Skeletal muscle cell (primary cell): ENCODE measurements around the gene DNAH14.
"Not testable (repeated sequence)": the region's sequence is repeated elsewhere in the genome, so short reads cannot be mapped to it uniquely, and the experiment has no call there.

Source experiments
- DNase-seq: peaks from one replicate; pipeline ENCODE4 v3.0.0-alpha.2; 2010; ENCODE audit warnings: low read depth
- H3K4me3 ChIP-seq: 2 replicates; pipeline ENCODE4 v1.5.1; 2011; ENCODE audit warnings: low read depth, mild to moderate bottlenecking, control low read depth, low read length, moderate library complexity

The DNAH14 gene

GRCh38 chr1:224981922-224982354, 52.5 kb downstream of the DNAH14 start:
- DNase-seq, H3K4me3 ChIP-seq: not testable (repeated sequence)

GRCh38 chr1:224988042-224988441, 58.6 kb downstream of the DNAH14 start:
- H3K4me3 ChIP-seq: no peak overlapping the region

GRCh38 chr1:224989615-224990014, 60.1 kb downstream of the DNAH14 start:
- H3K4me3 ChIP-seq: no peak overlapping the region
- no peak for DNase-seq

More at GRCh38 chr1:224988042-224988441, 58.6 kb downstream of the DNAH14 start:
- no peak for DNase-seq

- DNase-seq, H3K4me3 ChIP-seq: not testable (repeated sequence)
Measured at GRCh38 chr1:224991550-224991949, 62.1 kb downstream of the DNAH14 start.

- no peak for DNase-seq
- no peak overlapping the region for H3K4me3 ChIP-seq
Measured at GRCh38 chr1:224995602-224996001, 66.1 kb downstream of the DNAH14 start.

GRCh38 chr1:224996266-224996665, 66.8 kb downstream of the DNAH14 start:
- no peak overlapping the region for H3K4me3 ChIP-seq
- DNase-seq: no peak

GRCh38 chr1:224998185-224998584, 68.7 kb downstream of the DNAH14 start:
- no peak overlapping the region for H3K4me3 ChIP-seq
- no peak for DNase-seq

- no peak overlapping the region for H3K4me3 ChIP-seq
- DNase-seq: no peak
Measured at GRCh38 chr1:225004396-225004795, 74.9 kb downstream of the DNAH14 start.

GRCh38 chr1:225006352-225006751, 76.9 kb downstream of the DNAH14 start:
- not testable (repeated sequence) for DNase-seq, H3K4me3 ChIP-seq

- DNase-seq: not testable (repeated sequence)
Measured at GRCh38 chr1:225008050-225008449, 78.6 kb downstream of the DNAH14 start.

GRCh38 chr1:225021037-225021436, 91.6 kb downstream of the DNAH14 start:
- no peak for DNase-seq
- H3K4me3 ChIP-seq: no peak overlapping the region

More at GRCh38 chr1:225008050-225008449, 78.6 kb downstream of the DNAH14 start:
- not testable (repeated sequence) for H3K4me3 ChIP-seq

- DNase-seq: no peak
- H3K4me3 ChIP-seq: no peak overlapping the region
Measured at GRCh38 chr1:225026701-225027100, 97.2 kb downstream of the DNAH14 start.

GRCh38 chr1:225036441-225036840, 107.0 kb downstream of the DNAH14 start:
- not testable (repeated sequence) for DNase-seq, H3K4me3 ChIP-seq

GRCh38 chr1:225042263-225042662, 112.8 kb downstream of the DNAH14 start:
- no peak overlapping the region for H3K4me3 ChIP-seq
- no peak for DNase-seq

- H3K4me3 ChIP-seq: no peak overlapping the region
- DNase-seq: peak; percentile 35
Measured at GRCh38 chr1:225044258-225044657, 114.8 kb downstream of the DNAH14 start.

- DNase-seq: no peak
- no peak overlapping the region for H3K4me3 ChIP-seq
Measured at GRCh38 chr1:225049594-225049993, 120.1 kb downstream of the DNAH14 start.

GRCh38 chr1:225063722-225064121, 134.2 kb downstream of the DNAH14 start:
- DNase-seq: no peak
- no peak overlapping the region for H3K4me3 ChIP-seq

GRCh38 chr1:225070972-225071371, 141.5 kb downstream of the DNAH14 start:
- DNase-seq: no peak
- H3K4me3 ChIP-seq: no peak overlapping the region

GRCh38 chr1:225097175-225097574, 167.7 kb downstream of the DNAH14 start:
- DNase-seq: no peak
- no peak overlapping the region for H3K4me3 ChIP-seq

GRCh38 chr1:225111000-225111399, 181.5 kb downstream of the DNAH14 start:
- no peak overlapping the region for H3K4me3 ChIP-seq
- no peak for DNase-seq

- no peak for DNase-seq
- H3K4me3 ChIP-seq: no peak overlapping the region
Measured at GRCh38 chr1:225113265-225113664, 183.8 kb downstream of the DNAH14 start.
